HepG2 (cell line): ENCODE measurements around the gene DMTF1.

ENCODE experiments used
- EP300 ChIP-seq, 3 experiments: sonication (generic) in 1 of 3; formaldehyde crosslinking in 1 of 3; IDR thresholded peaks; 2 replicates each; pipeline versions ENCODE4 v1.5.1 to v1.6.1; 2011 to 2020; ENCODE audit warnings: low read depth in 2 of 3, low read length in 2 of 3, borderline replicate concordance in 1 of 3, improper control_type of control experiment in 1 of 3, mild to moderate bottlenecking in 1 of 3, missing genetic modification reagents in 1 of 3, moderate library complexity in 1 of 3
- ESRRA ChIP-seq: sonication (generic); formaldehyde crosslinking; IDR thresholded peaks from 2 replicates; pipeline ENCODE4 v1.5.1; 2020; ENCODE audit warnings: mild to moderate bottlenecking, low read depth, missing genetic modification reagents
- HDAC6 ChIP-seq: fragments of 200-600 bp; sonication (generic); IDR thresholded peaks from 2 replicates; pipeline ENCODE4 v1.7.0; 2017; ENCODE audit warnings: mild to moderate bottlenecking, antibody characterized with exemption, low read length, low read depth
- MAFK ChIP-seq, 2 experiments: IDR thresholded peaks in 1 of 2; conservative IDR thresholded peaks in 1 of 2; 2 replicates each; pipeline ENCODE4 v1.6.1; 2011; ENCODE audit warnings: improper control_type of control experiment in 2 of 2, low read length in 2 of 2
- MTA1 ChIP-seq: sonication (generic); formaldehyde crosslinking; IDR thresholded peaks from 2 replicates; pipeline ENCODE4 v1.4.0; 2020; ENCODE audit warnings: missing genetic modification reagents, mild to moderate bottlenecking, borderline replicate concordance
- THYN1 ChIP-seq: sonication (generic); formaldehyde crosslinking; IDR thresholded peaks from 2 replicates; pipeline ENCODE4 v1.8.1; 2023; ENCODE audit warnings: low read depth, mild to moderate bottlenecking, moderate library complexity, missing genetic modification reagents, borderline replicate concordance
- ZNF740 ChIP-seq: sonication (generic); formaldehyde crosslinking; IDR thresholded peaks from 2 replicates; pipeline ENCODE4 v1.4.0; 2020; ENCODE audit warnings: missing genetic modification reagents

- TF ChIP-seq HDAC6, result no peak
- TF ChIP-seq EP300 (IDR thresholded peaks at IDR 0.05; ENCODE audit: low read depth in 2 of 2, low read length in 2 of 2), result no peak
- TF ChIP-seq EP300 (CRISPR knock-in tag; IDR thresholded peaks at IDR 0.05; ENCODE audit: borderline replicate concordance), result no peak
- TF ChIP-seq ESRRA (CRISPR knock-in tag), result no peak
- TF ChIP-seq MAFK (conservative IDR thresholded peaks at IDR 0.05 in 1 of 2, IDR thresholded peaks at IDR 0.05 in 1 of 2; ENCODE audit: low read length in 2 of 2), result no peak
- TF ChIP-seq MTA1 (CRISPR knock-in tag), result no peak
- TF ChIP-seq THYN1 (CRISPR knock-in tag), result no peak
- no peak for TF ChIP-seq ZNF740 (CRISPR knock-in tag)
These were observed 7.3 kb downstream of the DMTF1 start for GRCh38 chr7:87159538-87159937.
